GM18517 (cell line): ENCODE data around the gene SLC13A2.
A peak's percentile ranks its signal among the peaks of the same experiment; 100 is the strongest.
"Not testable (repeated sequence)": the region's sequence is repeated elsewhere in the genome, so short reads cannot be mapped to it uniquely, and the experiment has no call there.

Source experiments
- ATAC-seq: cut with Tn5 transposase; IDR thresholded peaks from one replicate; pipeline ENCODE4 v1.9.1; 2021; ENCODE audit warnings: mild to moderate bottlenecking, moderate library complexity; ENCODE audit not compliant: unreplicated experiment

Gene SLC13A2

GRCh38 chr17:28473542-28473941 lies at the start of gene SLC13A2:
Gene SLC13A2, plus strand, starts transcription at chr17:28473644. Its CDS starts 69 bp downstream, at chr17:28473713.
- no peak for ATAC-seq

- no peak for ATAC-seq
These were observed 48.2 kb upstream of the SLC13A2 start for GRCh38 chr17:28425206-28425605.

DNA sequence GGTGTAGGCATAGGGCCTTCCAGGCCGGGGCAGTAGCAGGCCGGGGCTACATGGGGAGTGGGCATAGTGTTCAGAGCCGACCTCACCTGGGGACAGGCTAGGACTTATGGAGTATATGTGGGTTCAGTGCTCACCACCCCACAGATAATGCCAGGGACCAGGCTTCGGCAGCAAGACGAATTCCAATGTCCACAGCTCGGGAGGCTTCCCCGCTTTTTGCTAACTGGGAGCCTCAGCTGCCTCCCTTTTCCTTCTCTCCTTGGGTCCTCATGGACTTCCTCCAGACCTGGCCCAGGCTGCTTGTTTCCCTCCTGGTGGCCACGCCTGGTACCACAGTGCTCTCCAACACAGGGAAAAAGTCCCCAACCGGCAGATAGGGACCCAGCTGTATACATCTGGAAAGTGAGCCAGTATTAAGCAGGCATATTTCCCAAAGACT lies 47.3 kb upstream of the SLC13A2 start:
- no peak for ATAC-seq

GRCh38 chr17:28427371-28427770 lies 46.1 kb upstream of the SLC13A2 start:
- ATAC-seq: no peak

GRCh38 chr17:28427982-28428381 lies 45.5 kb upstream of the SLC13A2 start:
- not testable (repeated sequence) for ATAC-seq

GRCh38 chr17:28433721-28434120 lies 39.7 kb upstream of the SLC13A2 start:
- ATAC-seq: no peak

DNA sequence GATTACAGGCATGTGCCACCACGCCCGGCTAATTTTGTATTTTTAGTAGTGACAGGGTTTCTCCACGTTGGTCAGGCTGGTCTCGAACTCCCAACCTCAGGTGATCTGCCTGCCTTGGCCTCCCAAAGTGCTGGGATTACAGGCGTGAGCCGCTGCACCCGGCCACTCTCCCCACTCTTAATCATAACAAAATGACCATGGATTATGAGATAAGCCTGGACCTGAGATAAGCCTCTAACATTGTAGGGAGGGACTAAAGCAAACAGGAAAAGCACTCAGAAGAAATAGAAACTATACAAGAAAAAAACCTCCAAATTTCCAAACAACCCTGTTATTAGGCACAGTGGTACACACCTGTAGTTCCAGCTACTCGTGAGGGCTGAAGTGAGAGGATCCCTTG lies 39.1 kb upstream of the SLC13A2 start:
- ATAC-seq: not testable (repeated sequence)

DNA sequence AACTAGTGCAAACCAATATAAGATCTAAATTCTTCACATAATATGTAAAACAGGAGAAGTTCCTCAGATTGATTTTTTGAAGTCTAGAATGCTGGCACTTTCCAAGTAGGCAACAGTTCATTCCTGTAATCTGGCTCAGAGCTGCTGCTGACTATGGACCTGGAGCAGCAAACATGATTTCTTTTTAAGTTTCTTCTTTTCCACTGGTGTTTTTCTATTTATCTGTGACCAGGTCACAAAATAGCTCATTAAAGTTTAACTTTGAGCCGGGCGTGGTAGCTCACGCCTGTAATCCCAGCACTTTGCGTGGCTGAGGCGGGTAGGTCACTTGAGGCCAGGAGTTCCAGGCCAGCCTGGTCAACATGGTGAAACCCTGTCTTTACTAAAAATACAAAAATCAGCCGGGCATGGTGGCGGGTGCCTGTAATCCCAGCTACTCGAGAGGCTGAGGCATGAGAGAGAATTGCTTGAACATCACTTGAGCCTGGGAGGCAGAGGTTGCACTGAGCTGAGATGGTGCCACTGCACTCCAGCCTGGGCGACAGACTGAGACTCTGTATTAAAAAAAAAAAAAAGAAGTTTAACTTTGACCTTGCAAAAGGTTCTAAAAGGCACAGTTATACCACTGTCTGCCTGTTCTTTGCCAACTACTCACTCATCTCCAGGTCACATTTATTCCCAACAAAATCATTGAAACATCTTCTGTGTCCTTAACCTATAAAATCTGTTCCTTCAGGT lies 29.4 kb upstream of the SLC13A2 start:
- ATAC-seq: no peak

DNA sequence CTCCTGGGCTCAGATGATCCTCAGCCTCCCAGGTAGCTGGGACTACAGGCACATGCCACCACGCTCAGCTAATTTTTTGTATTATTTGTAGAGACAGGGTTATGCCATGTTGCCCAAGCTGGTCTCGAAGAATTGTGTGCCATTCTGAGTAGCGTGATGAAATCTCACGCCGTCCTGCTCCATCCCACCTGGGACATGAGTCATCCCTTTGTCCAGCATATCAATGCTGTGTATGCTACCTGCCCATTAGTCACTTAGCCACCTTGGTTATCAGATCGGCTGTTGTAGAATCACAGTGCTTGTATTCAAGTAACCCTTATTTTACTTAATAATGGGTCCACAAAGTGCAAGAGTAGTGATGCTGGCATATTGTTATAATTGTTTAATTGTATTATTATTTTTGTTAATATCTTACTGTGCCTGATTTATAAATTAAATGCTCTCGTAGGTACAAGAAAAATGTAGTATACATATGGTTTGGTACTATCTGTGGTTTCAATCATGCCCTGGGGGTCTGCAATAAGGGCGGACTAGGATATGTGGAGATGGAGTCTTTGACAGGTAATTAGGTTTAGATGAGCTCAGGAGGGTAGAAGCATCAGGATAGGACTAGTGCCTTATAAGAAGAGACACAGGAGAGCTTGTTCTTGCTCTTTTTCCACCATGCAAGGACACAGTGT lies 26.6 kb upstream of the SLC13A2 start:
- ATAC-seq: no peak

- ATAC-seq: no peak
These were observed 26.1 kb upstream of the SLC13A2 start for GRCh38 chr17:28447396-28447760.

DNA sequence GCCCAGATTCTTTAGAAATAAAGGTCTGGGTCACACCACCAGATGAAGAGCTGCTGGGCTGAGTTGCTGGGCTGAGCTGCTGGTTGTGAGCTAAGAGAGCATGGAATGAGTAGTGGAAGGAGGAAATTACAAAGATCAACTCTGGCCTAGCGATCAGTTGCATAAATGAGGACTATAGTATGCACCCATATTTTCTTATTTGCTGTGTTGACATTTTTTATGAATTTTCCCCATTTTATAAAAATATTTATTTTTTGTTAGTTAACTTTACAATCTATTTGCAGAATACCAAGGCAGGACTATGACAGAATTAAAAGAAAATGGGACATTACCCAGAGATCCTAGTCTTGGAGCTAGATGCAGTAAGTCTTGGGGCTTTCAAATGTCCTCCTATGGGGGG lies 23.6 kb upstream of the SLC13A2 start:
- ATAC-seq: no peak

- ATAC-seq: no peak
These were observed 15.6 kb upstream of the SLC13A2 start for GRCh38 chr17:28457890-28458289.

GRCh38 chr17:28458881-28459280 lies 14.6 kb upstream of the SLC13A2 start:
- ATAC-seq: not testable (repeated sequence)

GRCh38 chr17:28460901-28461300 lies 12.5 kb upstream of the SLC13A2 start:
- no peak for ATAC-seq

DNA sequence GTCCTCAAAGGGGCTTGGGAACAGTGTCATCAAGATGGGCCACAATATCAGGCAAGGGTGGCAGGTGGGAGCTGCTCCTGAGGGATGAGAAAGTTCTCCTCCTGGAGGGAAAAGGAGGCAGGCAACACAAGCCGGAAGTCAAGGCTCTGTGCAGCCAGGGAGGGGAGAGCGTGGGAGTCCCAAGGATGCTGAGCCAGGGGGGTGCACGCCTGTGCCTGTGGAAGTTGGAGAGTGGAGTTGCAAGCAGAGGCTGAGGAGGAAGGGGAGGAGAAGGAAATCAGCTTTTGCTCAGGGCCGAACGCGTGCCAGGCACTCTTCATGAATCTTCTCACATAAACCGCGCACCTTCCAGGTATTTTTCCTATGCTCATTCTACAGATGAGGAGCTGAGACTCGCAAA lies 7.4 kb upstream of the SLC13A2 start:
- ATAC-seq: no peak

DNA sequence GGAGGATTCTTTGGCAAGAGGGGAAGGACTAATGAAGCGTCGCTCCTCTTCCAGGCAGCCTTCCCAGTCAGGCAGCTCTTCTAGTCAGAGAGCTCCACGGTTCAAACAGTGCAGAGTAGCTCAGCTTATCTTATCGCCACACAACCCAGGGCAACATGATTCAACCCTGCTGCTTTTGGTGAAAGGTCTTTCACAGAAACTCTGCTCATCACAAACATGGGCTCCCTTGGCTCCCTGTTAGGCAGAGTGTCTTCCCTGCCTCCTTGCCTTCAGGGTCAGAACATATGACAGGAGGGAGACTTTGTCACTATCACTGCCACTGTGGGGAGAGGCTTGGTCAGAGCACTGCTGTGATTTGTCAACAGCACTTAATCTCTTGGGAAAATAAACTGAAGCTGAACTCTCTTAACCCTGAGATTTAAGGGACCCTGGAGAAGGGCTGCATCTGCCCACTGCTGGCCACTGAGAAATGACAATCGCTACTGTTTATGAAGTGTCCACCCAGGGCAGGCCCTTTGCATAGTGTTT lies 6.9 kb upstream of the SLC13A2 start:
- ATAC-seq: no peak

DNA sequence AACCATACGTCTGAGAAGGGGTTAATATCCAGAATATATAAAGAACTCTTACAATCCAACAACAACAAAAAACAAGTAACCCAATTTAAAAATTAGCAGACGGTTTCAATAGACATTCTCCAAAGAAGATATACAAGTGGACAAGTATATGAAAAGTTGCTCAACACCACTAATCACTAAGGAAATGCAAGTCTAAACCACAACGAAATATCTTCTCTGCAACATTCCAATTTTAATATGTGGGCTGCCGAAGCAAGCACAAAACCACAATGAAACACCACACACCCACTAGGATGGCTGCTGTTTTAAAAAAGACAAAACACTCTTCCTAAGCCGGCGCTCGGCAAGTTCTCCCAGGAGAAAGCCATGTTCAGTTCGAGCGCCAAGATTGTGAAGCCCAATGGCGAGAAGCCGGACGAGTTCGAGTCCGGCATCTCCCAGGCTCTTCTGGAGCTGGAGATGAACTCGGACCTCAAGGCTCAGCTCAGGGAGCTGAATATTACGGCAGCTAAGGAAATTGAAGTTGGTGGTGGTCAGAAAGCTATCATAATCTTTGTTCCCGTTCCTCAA lies 5.9 kb upstream of the SLC13A2 start:
- ATAC-seq: no peak

- ATAC-seq: not testable (repeated sequence)
These were observed 5.3 kb upstream of the SLC13A2 start for GRCh38 chr17:28468033-28468735.

GRCh38 chr17:28468781-28469180 lies 4.7 kb upstream of the SLC13A2 start:
- peak; percentile 90 for ATAC-seq

DNA sequence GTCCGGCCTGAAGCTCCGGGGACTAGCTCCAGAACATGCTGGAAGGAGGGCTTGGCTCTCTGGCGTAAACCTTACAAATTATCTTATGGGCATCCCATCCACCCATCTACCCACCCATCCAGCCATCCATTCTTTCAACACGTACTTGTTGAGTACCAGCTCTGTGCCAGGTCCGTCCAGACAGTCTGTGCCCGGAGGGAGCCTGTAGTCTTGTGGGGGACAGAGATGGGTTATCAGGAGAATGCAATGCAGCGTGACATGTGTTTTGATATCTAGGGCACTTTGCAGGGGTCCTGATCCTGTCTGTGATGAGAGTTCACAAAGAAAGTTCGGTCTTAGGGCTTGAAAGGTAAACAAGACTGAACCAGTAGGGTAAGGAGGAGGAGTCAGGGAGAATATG lies 4.1 kb upstream of the SLC13A2 start:
- no peak for ATAC-seq

DNA sequence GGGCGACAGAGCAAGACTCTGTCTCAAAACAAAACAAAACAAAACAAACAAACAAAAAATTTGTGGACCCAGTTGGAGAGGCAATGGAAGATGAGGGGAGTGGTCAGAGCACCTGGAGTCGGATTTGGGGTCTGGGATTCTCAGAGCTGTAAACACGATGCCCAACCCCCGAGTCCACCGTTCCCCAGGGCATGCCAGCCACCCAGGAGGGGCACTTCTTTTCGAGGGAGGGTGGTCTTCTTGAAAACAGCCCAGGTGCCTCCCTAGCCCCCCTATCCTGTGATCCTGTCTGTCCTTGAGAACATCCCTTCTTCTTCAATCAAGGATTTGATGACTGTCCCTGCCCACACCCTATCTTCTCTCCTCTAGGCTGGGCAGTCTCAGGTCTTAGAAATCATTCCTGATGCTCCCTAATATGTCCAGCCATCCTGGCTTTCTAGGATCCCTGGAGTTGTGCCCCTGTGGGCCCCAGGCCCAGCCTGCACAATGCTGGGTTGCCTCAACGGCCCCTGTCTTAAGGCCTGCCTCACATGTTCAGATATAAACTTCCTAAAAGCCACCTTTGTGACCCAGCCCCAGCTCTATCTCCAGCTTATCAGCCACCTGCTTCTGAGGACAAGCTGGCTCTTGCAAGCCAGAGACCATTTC lies 3.1 kb upstream of the SLC13A2 start:
- ATAC-seq: no peak
